HepG2 (cell line): ENCODE data around the gene BPHL. TPM values are rescaled to one million over a fixed set of nuclear protein-coding genes. Genes with fewer than 3 reads are reported as not detected.

Source experiments
- CREB1 ChIP-seq, 2 experiments: fragments of 450-650 bp in 1 of 2; IDR thresholded peaks; 2 replicates each; pipeline ENCODE4 v1.6.1; 2016 to 2017; ENCODE audit warnings: control low read depth in 1 of 2, mild to moderate bottlenecking in 1 of 2, missing compliant biosample characterization in 1 of 2, missing genetic modification characterization in 1 of 2
- CREB3 ChIP-seq: sonication (generic); formaldehyde crosslinking; IDR thresholded peaks from 2 replicates; pipeline ENCODE4 v1.5.0; 2020; ENCODE audit warnings: missing genetic modification reagents
- GABPA ChIP-seq, 2 experiments: IDR thresholded peaks; 2 replicates each; pipeline ENCODE4 v1.6.1; 2011 to 2016; ENCODE audit warnings: low read depth in 2 of 2, low read length in 1 of 2, missing biosample characterization in 1 of 2, missing genetic modification characterization in 1 of 2
- GATAD1 ChIP-seq: IDR thresholded peaks from 2 replicates; pipeline ENCODE4 v1.6.1; 2016; ENCODE audit warnings: missing genetic modification reagents, missing compliant biosample characterization
- GMEB1 ChIP-seq: sonication (generic); formaldehyde crosslinking; IDR thresholded peaks from 2 replicates; pipeline ENCODE4 v1.5.1; 2020; ENCODE audit warnings: missing genetic modification reagents, mild to moderate bottlenecking, borderline replicate concordance
- GMEB2 ChIP-seq: IDR thresholded peaks from 2 replicates; pipeline ENCODE4 v1.6.1; 2016; ENCODE audit warnings: missing biosample characterization, missing genetic modification reagents, low read depth
- HOXA7 ChIP-seq: sonication (generic); formaldehyde crosslinking; IDR thresholded peaks from 2 replicates; pipeline ENCODE4 v1.8.1; 2022; ENCODE audit warnings: mild to moderate bottlenecking, missing genetic modification reagents, moderate library complexity
- KLF16 ChIP-seq, 2 experiments: sonication (generic) in 1 of 2; formaldehyde crosslinking in 1 of 2; IDR thresholded peaks; 2 replicates each; pipeline versions ENCODE4 v1.6.1 to v1.8.0; 2016 to 2023; ENCODE audit warnings: missing genetic modification reagents in 2 of 2, missing compliant biosample characterization in 1 of 2
- MIER2 ChIP-seq: IDR thresholded peaks from 2 replicates; pipeline ENCODE4 v1.6.1; 2016; ENCODE audit warnings: missing biosample characterization, missing genetic modification reagents
- MTF1 ChIP-seq: sonication (generic); formaldehyde crosslinking; IDR thresholded peaks from 2 replicates; pipeline ENCODE4 v1.5.0; 2020; ENCODE audit warnings: missing genetic modification reagents
- PHF5A ChIP-seq: IDR thresholded peaks from one replicate; pipeline ENCODE4 v1.6.1; 2018; ENCODE audit warnings: low read depth, missing genetic modification reagents; ENCODE audit not compliant: unreplicated experiment
- PLRG1 ChIP-seq: fragments of 450-650 bp; conservative IDR thresholded peaks from 2 replicates; pipeline ENCODE4 v1.6.1; 2016
- TAF15 ChIP-seq: fragments of 200-400 bp; formaldehyde crosslinking; IDR thresholded peaks from one replicate; pipeline ENCODE4 v1.6.1; 2018; ENCODE audit warnings: mild to moderate bottlenecking, low read depth, low read length; ENCODE audit not compliant: poor library complexity, severe bottlenecking
- ZNF329 ChIP-seq: sonication (generic); formaldehyde crosslinking; IDR thresholded peaks from 2 replicates; pipeline ENCODE4 v1.9.0; 2021; ENCODE audit warnings: low read depth, mild to moderate bottlenecking, missing genetic modification reagents
- ZNF607 ChIP-seq: sonication (generic); formaldehyde crosslinking; IDR thresholded peaks from 2 replicates; pipeline ENCODE4 v1.5.1; 2020; ENCODE audit warnings: missing genetic modification reagents, mild to moderate bottlenecking, borderline replicate concordance
- ZNF660 ChIP-seq: sonication (generic); formaldehyde crosslinking; IDR thresholded peaks from 2 replicates; pipeline ENCODE4 v1.5.1; 2020; ENCODE audit warnings: mild to moderate bottlenecking, low read depth, missing genetic modification reagents, borderline replicate concordance
- ZNF879 ChIP-seq: sonication (generic); formaldehyde crosslinking; IDR thresholded peaks from 2 replicates; pipeline ENCODE4 v1.8.1; 2023; ENCODE audit warnings: missing genetic modification reagents
- ZSCAN30 ChIP-seq: sonication (generic); formaldehyde crosslinking; IDR thresholded peaks from 2 replicates; pipeline ENCODE4 v1.5.0; 2020; ENCODE audit warnings: mild to moderate bottlenecking, missing genetic modification reagents
- polyA plus RNA-seq, 8 experiments: library from polyadenylated mRNA; depleted of rRNA in 3 of 8; stranded (reverse) in 7 of 8; unstranded in 1 of 8; fragments of >200 nt; fragmentation: Illumina TruSeq in 4 of 8; extraction: Trizol in 4 of 8; gene quantifications; 2 replicates each; pipeline versions ENCODE4 v1.2.1 to v1.2.3, GENCODE V29; 2011 to 2016; ENCODE audit warnings: low read depth in 4 of 8, missing spikeins in 1 of 8, mixed read lengths in 1 of 8; ENCODE audit not compliant: insufficient read depth in 1 of 8
- total RNA-seq, 5 experiments: library from RNA; depleted of rRNA; stranded (reverse); fragments of >200 nt; fragmentation: Illumina TruSeq; extraction: Trizol; gene quantifications; 2 replicates each; pipeline ENCODE4 v1.2.3, GENCODE V29; 2016; ENCODE audit warnings: low read depth in 1 of 5
- TF ChIP-seq, protein P1 (sequence below): sonication (generic); formaldehyde crosslinking; conservative IDR thresholded peaks from 2 replicates; pipeline ENCODE4 v1.4.0; 2020; ENCODE audit warnings: missing genetic modification reagents
- TF ChIP-seq, protein P2 (sequence below): IDR thresholded peaks from 2 replicates; pipeline ENCODE4 v1.6.1; 2016

Gene BPHL
- total and polyA plus RNA-seq, 2 of the 13 experiments (the other 11 are each of a cell fraction or from before 2014, with no cell fraction given): 37.8 to 39.5 TPM

DNA sequence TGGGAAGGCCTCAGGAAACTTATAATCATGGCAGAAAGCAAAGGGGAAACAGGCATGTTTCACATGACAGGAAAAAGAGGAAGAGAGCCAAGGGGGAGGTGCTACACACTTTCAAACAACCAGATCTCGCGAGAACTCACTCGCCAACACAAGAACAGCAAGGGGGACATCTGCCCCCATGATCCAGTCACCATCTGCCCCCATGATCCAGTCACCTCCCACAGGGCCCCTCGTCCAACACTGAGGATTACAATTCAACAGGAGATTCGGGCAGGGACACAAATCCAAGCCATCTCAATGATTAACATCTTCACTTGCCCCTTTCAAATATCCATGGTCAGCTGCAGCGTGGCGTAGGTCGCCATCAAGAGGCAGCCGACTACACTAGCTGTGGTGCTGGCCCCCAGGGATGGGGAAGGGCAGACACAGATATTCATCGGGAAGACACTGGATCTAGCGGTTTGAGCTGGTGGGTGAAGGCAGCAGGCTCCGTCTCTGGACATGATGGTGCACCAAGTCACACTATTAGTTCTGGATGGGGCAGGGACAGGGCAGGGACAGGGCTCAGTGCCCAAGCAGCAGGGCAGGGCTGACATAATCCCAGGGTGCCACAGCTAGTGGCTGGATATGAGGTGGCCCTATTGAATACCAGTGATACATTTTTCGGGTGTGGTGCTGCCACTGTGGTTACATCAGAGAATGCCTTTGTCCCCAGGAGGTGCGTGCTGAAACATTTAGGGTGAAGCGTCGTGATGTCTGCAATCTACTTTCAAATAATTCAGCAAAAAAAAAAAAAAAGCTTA, 77.4 kb downstream of the BPHL start (continued):
- TF ChIP-seq, protein P1, sequence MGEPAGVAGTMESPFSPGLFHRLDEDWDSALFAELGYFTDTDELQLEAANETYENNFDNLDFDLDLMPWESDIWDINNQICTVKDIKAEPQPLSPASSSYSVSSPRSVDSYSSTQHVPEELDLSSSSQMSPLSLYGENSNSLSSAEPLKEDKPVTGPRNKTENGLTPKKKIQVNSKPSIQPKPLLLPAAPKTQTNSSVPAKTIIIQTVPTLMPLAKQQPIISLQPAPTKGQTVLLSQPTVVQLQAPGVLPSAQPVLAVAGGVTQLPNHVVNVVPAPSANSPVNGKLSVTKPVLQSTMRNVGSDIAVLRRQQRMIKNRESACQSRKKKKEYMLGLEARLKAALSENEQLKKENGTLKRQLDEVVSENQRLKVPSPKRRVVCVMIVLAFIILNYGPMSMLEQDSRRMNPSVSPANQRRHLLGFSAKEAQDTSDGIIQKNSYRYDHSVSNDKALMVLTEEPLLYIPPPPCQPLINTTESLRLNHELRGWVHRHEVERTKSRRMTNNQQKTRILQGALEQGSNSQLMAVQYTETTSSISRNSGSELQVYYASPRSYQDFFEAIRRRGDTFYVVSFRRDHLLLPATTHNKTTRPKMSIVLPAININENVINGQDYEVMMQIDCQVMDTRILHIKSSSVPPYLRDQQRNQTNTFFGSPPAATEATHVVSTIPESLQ (CRISPR knock-in tag): no peak
- TF ChIP-seq ZNF329 (CRISPR knock-in tag) (no peak), PLRG1 (no peak), KLF16 (CRISPR knock-in tag; IDR thresholded peaks at IDR 0.05) (0 out of 4 replicates have a peak, but pooled peaks of 1 of the 2 experiments have one; percentile 68), HOXA7 (no peak), ZSCAN30 (CRISPR knock-in tag) (no peak), GATAD1 (CRISPR knock-in tag) (peak; percentile 59; the same call in 1 of the 2 replicates), ZNF879 (CRISPR knock-in tag) (no peak), ZNF660 (no peak), GMEB1 (peak; percentile 18; the same call in 1 of the 2 replicates), MIER2 (CRISPR knock-in tag) (0 out of 2 replicates have a peak, but pooled peaks have one; percentile 13), CREB3 (CRISPR knock-in tag) (no peak), CREB1 (IDR thresholded peaks at IDR 0.05) (no peak; the same call in 1 of the 2 replicates), CREB1 (CRISPR knock-in tag; IDR thresholded peaks at IDR 0.05) (no peak), GABPA (IDR thresholded peaks at IDR 0.05; ENCODE audit: low read depth, low read length) (no peak), GABPA (CRISPR knock-in tag; IDR thresholded peaks at IDR 0.05; ENCODE audit: low read depth) (peak; percentile 79), PHF5A (CRISPR knock-in tag) (no peak), MTF1 (CRISPR knock-in tag) (no peak), ZNF607 (peak; percentile 71; the same call in 1 of the 2 replicates), GMEB2 (CRISPR knock-in tag) (no peak), TAF15 (no peak)
- TF ChIP-seq, protein P2, sequence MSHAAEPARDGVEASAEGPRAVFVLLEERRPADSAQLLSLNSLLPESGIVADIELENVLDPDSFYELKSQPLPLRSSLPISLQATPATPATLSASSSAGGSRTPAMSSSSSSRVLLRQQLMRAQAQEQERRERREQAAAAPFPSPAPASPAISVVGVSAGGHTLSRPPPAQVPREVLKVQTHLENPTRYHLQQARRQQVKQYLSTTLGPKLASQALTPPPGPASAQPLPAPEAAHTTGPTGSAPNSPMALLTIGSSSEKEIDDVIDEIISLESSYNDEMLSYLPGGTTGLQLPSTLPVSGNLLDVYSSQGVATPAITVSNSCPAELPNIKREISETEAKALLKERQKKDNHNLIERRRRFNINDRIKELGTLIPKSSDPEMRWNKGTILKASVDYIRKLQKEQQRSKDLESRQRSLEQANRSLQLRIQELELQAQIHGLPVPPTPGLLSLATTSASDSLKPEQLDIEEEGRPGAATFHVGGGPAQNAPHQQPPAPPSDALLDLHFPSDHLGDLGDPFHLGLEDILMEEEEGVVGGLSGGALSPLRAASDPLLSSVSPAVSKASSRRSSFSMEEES (CRISPR knock-in tag): peak; percentile 86
